Endometrium (tissue), 2 donors: ENCODE measurements around the gene PLA2G10.
"Not testable (repeated sequence)": the region's sequence is repeated elsewhere in the genome, so short reads cannot be mapped to it uniquely, and the experiment has no call there.

ENCODE experiments used
- FAIRE-seq: peaks from 2 replicates; lab custom pipeline; 2012; peaks lifted over from hg19 to GRCh38; lab: Jason Lieb, UNC
- donor health status: control.
- donor health status: control.

Gene PLA2G10

DNA sequence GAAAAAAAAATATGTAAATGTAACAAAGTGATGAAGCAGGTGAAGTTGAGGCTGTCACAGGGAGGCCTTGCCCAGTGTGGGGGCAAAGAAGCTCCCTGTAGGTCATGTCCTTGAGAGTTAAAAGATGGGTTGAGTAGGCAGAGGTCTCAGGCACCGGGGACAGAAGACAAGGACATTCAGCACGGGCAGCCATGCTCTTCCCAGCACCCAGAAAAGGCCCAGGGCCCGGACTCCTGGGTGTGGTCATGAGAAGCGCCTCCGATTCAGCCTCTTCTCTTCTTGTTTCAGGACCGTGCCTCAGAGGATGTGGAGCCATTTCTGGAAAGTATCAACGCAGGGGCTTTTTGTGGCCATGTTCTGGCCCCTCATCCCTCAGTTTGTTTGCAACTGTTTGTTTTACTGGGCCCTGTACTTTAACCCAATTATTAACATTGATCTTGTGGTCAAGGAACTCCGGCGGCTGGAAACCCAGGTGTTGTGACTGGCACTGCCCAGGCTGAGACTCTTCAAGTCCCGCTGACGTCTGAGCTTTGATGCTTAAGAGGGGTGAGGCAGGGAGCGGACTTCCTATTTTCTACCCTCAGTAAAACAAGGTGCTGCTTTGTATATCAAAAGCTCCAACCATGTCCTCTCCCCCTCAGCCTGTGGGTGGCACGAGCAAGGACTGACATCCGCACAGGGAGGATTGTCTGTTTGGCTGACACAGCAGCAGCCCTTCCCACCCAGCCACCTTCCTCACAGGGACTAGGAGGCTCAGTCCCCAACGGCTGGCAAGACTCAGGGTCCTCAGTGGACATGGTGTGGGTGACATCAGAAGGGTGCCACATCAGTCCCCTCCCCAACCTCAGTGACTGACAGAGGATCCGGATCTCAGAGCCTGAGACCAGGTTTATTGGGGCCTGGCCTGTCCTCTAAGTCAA, 26.5 kb downstream of the PLA2G10 start:
- no peak for FAIRE-seq

DNA sequence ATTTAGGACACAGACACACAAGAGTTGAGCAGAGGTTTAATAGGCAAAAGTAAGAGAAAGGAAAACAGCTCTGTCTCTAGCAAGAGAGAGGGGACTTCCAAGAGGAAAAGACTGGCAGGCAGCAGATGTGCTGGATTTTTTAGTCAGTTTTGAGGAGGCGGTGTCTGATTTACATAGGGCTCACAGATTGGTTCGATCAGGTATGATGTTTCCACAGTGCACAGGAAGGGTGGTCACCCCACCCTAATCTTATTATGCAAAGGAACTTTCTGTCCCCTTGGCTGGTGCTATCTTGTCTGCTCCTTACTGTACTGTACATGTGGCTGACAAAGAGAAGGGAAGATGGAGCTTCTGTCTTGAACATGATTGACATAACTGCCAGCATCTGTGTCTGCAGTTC, 36.0 kb downstream of the PLA2G10 start:
- no peak for FAIRE-seq

DNA sequence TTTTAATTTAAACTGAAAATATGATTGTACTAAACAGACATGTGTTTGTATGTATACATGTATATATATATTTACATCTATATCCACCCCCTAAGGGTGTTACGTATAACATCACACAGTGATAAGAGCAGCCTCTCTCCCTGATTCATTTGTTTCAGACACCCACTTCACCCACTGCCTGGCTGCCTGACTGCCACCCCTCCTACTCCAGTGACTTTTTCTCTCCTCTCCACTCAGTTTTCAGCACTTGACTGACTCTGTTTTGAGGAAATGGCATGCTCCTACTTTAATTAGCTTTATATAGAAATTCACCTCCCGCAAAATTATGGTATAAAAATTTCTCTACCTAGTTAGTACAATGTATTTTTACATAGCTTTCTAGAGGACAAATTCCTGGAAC, 41.4 kb downstream of the PLA2G10 start:
- FAIRE-seq: no peak

DNA sequence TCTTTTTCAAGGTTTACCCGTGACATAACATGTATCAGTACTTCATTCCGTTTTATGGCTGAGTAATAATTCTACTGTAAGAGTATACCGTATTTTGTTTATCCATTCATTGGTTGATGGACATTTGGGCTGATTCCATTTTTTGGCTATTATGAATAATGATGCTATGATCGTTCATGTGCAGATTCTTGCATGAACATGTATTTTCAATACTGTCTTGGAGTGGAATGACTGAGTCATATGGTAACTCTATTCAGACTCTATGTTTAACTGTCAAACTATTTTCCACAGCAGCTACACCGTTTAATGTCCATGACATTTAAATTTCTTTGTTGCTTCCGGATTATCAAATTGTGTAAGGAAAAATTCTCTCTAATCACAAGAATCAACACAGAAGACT, 43.5 kb downstream of the PLA2G10 start:
- FAIRE-seq: no peak

DNA sequence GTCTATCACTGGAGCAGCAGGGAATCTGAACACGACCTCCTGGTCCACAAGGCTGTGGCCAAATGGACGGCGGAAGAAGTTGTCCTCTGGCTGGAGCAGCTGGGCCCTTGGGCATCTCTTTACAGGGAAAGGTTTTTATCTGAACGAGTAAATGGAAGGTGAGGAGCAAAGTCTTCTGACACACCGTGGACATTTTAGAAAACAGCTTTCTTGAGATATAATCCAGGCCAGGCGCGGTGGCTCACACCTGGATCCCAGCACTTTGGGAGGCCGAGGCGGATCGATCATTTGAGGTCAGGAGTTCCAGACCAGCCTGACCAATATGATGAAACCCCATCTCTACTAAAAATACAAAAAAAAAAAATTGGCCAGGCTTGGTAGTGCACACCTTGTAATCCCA, 44.3 kb downstream of the PLA2G10 start:
- FAIRE-seq: no peak

DNA sequence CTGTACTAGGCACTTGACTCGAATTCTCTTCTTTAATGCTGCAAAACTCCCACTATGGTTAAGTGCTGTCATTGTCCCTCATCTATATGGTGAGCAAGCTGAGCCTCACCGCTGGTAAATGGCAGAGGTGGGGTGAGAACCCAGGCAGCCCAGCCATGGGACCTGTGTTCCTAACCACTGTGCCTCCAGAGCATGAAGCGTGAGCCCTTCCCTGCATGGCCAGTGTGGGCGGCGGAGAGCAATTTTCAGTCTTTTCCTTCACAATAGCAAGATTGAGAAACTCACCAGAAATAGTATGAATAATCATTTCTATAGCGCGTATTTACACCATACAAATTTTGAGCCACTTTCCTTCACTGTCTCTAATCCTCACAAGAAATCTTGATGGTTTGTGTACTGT, 52.2 kb downstream of the PLA2G10 start:
- FAIRE-seq: no peak

DNA sequence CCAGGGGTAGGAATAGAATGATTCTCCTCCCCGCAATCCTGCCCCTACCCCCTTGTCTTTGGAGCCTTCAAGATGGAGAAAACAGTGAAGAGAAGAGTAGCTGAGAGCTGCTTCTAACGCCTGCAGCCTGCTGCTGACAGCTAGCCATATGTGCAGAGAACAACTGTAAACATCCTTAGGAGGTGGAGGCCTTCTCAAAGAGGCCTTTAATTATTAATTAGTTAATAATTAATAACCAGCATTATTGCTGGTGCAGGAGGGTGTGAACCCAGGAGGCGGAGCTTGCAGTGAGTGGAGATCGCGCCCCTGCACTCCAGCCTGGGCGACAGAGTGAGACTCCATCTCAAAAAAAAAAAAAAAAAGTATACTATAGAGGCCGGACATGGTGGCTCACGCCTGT, 52.9 kb downstream of the PLA2G10 start:
- no peak for FAIRE-seq

DNA sequence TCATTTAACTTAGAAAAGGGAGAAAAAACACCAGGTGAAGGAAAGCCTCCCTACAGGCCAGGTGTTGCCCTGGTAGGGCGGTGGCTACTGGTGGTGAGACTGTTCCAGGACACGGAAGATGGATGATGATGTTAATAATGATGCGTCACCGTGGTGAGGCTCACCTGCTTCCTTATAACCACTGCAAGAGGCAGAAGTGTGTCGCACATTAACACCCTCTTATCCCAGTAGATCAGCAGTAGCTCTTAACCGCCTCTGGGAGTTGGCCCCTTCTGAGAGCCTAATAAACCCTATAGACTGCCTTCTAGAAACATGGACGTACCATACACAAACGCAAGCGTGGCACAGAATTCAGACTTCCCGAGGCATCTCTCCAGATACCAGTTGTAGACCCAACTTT, 53.6 kb downstream of the PLA2G10 start:
- FAIRE-seq: no peak

DNA sequence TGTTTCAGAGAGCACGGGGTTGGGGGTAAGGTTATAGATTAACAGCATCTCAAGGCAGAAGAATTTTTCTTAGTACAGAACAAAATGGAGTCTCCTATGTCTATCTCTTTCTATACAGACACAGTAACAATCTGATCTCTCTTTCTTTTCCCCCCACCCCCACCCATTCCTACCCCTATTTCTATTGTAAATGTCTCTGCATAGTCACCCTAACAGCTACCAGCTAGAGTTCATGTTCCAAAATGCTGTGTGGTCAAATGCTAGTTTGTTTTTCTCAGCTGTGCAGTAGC, 57.2 kb downstream of the PLA2G10 start:
- FAIRE-seq: not testable (repeated sequence)

DNA sequence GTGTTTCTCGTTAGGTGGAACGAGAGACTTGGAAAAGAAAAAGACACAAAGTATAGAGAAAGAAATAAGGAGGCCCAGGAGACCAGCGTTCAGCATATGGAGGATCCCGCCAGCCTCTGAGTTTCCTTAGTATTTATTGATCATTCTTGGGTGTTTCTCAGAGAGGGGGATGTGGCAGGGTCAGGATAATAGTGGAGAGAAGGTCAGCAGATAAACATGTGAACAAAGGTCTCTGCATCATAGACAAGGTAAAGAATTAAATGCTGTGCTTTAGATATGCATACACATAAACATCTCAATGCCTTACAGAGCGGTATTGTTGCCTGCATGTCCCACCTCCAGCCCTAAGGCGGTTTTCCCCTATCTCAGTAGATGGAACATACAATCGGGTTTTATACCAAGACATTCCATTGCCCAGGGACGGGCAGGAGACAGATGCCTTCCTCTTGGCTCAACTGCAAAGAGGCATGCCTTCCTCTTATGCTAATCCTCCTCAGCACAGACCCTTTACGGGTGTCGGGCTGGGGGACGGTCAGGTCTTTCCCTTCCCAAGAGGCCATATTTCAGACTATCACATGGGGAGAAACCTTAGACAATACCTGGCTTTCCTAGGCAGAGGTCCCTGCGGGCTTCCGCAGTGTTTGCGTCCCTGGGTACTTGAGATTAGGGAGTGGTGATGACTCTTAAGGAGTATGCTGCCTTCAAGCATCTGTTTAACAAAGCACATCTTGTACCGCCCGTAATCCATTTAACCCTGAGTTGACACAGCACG, 57.7 kb downstream of the PLA2G10 start:
- not testable (repeated sequence) for FAIRE-seq

DNA sequence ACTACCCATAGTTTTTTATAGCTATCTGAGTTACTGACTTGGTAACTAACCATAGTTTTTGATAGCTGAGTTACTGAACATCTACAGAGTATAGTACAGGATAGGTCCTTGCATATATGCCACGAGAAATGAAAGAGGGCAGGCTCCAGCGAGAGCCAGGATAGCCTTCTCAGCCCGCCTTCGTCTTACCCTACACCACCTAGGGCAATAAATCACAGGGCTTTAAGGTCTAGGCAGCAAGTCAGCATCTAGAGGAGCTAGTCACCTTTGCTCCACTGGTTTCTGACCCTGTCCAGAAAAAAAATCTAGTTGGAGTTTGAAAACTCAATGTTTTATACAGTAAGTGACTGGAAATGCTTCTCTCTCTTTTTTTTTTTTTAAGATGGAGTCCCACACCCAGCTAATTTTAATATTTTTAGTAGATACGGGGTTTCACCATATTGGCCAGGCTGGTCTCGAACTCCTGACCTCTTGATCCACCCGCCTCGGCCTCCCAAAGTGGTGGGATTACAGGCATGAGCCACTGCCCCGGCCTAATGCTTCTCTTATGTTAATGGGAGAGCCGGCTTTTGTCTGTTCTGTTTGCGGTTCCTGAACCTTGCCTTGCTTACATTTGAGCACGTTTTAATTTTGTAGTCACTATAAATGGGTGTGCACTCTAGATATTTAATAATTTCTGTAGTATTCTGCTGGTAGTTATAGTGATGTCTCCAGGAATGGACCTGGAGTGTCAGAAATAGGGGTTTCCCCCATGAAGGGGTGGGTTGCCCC, 58.5 kb downstream of the PLA2G10 start:
- FAIRE-seq: no peak

DNA sequence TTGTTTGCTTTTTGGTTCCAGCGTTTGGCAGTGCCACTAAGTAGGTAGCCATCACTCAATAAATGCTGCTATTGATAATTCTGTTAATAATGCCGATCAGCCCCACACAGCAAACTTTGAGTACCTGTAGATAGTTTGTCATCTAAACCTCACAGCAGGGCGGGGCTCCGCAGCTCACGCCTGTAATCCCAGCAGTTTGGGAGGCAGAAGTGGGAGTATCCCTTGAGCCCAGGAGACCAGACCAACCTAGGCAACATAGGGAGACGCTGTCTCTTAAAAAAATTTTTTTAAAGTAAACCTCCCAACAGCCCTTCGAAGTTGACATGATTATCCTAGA, 59.8 kb downstream of the PLA2G10 start:
- FAIRE-seq: no peak

DNA sequence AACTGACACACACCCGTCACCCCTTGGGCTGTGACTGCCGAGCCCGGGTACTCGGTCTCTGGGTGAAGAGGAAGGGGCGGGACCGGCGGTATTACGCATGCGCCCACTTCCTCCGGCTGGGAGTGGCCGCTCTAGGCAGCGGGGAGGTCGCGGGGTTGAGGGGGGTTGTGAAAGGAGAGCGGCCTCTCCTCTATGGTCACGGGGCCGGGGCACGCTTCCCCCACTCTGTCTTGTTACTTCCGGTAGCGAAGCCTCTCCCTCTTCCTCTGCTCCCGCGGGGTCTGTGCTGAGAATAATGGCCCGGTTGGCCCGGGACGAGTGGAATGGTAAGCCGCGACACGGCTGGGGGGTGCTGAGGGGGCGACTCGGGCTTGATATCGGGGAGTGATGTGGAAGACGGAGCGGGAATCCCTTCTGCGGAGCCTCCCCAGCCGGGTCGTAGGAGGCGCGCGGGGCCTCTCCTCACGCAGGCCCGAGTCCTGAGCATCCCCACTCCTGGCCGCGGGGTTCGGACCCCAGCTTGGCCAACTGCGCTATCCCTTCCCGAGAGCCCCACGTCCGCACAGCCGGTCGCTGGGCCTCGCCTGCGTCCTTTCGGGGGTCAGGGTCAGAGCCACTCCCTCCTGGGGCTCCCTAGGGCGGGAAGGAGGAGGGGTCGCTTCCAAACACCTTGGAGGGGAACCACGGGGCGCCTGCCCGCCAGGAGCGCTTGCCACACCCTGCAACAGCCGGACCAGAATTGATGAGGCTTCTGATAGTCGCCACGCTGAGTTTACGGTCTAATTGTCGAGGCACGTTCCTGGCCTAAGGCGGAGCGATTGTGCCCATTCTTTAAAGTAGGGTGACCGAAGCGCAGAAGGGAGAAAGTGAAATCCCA, 61.2 kb downstream of the PLA2G10 start, which contains the start of gene BFAR:
Gene BFAR, plus strand, starts transcription at position 259 of the 877 bp plus-strand sequence. CDS start 11,396 bp downstream, outside the sequence.
- peak; percentile 74 for FAIRE-seq

DNA sequence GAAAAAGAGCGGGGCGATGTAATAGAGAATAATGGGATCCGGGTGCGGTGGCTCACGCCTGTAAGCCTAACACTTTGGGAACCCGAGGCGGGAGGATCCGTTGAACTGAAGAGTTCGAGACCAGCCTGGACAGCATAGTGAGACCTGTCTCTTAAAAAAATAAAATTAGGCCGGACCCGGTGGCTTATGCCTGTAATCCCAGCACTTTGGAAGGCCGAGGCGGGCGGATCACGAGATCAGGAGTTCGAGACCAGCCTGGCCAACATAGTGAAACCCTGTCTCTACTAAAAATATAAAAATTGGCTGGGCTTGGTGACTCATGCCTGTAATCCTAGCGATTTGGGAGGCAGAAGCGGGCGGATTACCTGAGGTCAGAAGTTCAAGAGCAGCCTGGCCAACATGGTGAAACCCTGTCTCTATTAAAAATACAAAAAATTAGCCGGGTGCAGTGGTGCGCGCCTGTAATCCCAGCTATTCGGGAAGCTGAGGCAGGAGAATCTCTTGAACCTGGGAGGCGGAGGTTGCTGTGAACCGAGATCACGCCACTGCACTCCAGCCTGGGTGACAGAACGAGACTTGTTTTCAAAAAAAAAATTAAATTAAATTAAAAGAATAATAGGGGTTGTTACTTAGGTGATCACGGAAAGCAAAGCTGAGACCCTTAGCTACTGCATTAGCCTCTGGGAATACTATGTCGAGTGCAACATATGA, 63.3 kb downstream of the PLA2G10 start:
- FAIRE-seq: not testable (repeated sequence)

DNA sequence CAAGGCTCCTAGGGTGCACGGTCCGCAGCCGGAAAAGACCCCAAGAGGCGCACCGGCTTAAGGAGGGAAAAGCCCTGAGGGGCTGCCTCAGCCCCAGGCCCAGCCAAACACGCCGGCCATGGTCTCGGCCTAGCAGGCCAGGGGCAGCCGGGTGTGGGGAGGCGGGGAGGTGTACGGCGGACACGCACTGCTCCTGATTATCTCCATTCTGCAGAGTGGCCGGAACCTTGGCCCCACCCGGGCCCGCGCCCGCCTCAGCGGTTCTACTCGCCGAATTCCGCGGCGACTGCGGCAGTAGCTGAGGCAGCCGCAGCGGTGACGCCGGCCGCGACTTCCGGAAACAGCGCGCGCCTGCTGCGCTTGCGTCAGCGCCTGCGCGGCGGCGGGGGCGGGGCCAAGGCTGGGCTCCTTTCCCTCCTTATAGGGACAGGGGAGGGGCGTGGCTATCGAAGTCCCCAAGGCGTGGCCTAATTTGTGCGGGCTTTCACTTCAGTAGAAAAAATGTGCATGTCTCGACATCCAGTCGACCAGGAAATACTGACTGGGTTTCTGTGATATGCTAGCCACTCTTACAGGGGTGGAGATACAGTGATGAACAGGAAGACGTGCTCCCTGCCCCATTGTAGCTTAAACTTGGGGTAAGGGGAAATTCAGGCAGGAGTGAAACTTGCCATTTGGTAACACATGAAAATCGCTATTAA, 64.0 kb downstream of the PLA2G10 start, which contains the start of gene PARN:
Gene PARN, minus strand, starts transcription at position 342 of the 701 bp plus-strand sequence. Its CDS starts 135 bp downstream, at position 207.
- FAIRE-seq: no peak

DNA sequence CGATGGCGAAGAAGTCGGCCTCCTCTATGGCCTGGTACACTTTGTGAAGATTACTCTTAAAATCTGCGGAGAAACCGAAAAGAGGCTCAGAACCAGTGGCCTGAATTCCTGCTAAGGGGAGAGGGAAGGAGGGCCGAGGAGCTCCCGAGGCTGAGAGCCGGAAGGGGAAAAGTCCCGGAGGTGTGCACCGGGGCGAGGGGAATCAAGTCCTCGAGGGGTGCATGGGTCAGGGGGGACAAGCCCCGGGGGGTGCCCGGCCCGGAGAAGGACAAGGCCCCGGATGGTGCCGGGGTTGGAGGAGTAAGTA, 64.5 kb downstream of the PLA2G10 start:
- FAIRE-seq: no peak

DNA sequence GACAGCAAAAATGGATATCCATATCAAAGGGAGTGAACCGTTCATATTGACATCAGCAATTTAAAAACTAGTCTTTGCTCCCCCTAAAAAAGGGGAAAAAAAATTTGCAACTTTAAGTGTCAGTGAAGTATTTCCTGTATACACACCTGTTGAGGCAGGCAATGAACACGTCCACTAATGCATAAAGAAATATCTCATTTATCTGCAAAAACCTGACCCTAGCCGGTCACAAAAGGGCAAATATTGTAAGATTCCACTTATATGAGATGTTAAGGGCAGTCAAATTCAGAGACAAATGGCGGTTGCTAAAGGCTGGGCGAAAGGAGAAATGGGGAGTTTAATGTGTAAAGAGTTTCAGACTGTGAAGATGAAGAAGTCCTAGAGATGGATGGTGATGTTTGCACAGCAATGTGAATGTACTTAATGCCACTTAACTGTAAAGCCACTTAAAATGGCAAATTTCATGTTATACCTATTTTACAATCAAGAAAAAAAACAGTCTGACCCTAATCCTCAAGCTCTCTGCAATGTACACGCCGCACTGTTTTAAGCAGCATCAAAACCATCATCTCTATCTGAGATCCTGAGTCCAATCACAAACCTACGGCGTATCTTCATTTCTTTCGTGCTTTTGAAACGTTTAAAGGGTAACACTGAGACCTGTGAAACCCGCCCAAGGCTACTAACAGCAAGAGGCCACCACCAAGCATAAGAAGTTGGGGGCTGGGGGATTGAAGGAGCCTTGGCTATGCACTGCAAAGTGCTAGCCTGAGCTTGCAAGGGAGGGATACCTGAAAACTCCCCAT, 65.1 kb downstream of the PLA2G10 start:
- FAIRE-seq: no peak

DNA sequence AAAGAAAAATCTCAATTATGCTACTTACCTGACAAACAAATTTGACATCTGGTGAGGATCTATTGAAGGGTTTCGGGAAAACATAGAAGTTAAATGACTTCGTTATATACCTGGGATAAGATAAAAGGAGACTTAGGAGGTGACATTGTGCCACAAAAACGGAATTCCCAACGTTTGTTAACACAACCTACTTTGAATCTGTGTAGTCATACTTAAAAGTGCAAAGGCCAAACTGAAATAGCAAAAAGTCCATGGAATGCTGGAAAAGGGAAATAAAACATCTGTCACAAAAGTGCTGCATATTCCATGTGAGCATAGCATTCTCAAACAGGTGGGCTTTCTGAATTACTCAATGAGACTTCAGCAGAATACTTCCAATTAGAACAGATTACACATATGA, 67.0 kb downstream of the PLA2G10 start:
- no peak for FAIRE-seq
